HepG2 (cell line): ENCODE results near the gene ARMH3. TPM values are rescaled to one million over a fixed set of nuclear protein-coding genes. Genes with fewer than 3 reads are reported as not detected.

Source experiments
- AKAP8 ChIP-seq: sonication (generic); formaldehyde crosslinking; IDR thresholded peaks from 2 replicates; pipeline ENCODE4 v1.5.1; 2020; ENCODE audit warnings: mild to moderate bottlenecking, missing genetic modification reagents
- BRF2 ChIP-seq: sonication (generic); formaldehyde crosslinking; IDR thresholded peaks from 2 replicates; pipeline ENCODE4 v1.8.1; 2022; ENCODE audit warnings: mild to moderate bottlenecking, missing genetic modification reagents
- ERF ChIP-seq: IDR thresholded peaks from 2 replicates; pipeline ENCODE4 v1.6.1; 2018; ENCODE audit warnings: missing biosample characterization, missing genetic modification reagents
- HNF1A ChIP-seq, 2 experiments: sonication (generic) in 1 of 2; formaldehyde crosslinking in 1 of 2; IDR thresholded peaks; 2 replicates each; pipeline versions ENCODE4 v1.4.0 to v1.6.1; 2016 to 2020; ENCODE audit warnings: borderline replicate concordance in 1 of 2, low read depth in 1 of 2, mild to moderate bottlenecking in 1 of 2, missing genetic modification reagents in 1 of 2
- HOXD1 ChIP-seq: sonication (generic); formaldehyde crosslinking; IDR thresholded peaks from 2 replicates; pipeline ENCODE4 v1.5.0; 2020; ENCODE audit warnings: missing genetic modification reagents
- IRF1 ChIP-seq: sonication (generic); formaldehyde crosslinking; IDR thresholded peaks from 2 replicates; pipeline ENCODE4 v1.4.0; 2020; ENCODE audit warnings: low read depth, mild to moderate bottlenecking, missing genetic modification reagents
- IRX3 ChIP-seq: sonication (generic); formaldehyde crosslinking; IDR thresholded peaks from 2 replicates; pipeline ENCODE4 v1.8.1; 2023; ENCODE audit warnings: mild to moderate bottlenecking, low read depth, missing genetic modification reagents, borderline replicate concordance
- ZBTB4 ChIP-seq: sonication (generic); formaldehyde crosslinking; IDR thresholded peaks from 2 replicates; pipeline ENCODE4 v1.4.0; 2020; ENCODE audit warnings: missing genetic modification reagents, mild to moderate bottlenecking, borderline replicate concordance
- ZNF121 ChIP-seq: sonication (generic); formaldehyde crosslinking; IDR thresholded peaks from 2 replicates; pipeline ENCODE4 v1.5.0; 2020; ENCODE audit warnings: mild to moderate bottlenecking, missing genetic modification reagents
- ZNF18 ChIP-seq: sonication (generic); formaldehyde crosslinking; IDR thresholded peaks from 2 replicates; pipeline ENCODE4 v1.8.0; 2022; ENCODE audit warnings: mild to moderate bottlenecking, missing genetic modification reagents; ENCODE audit not compliant: insufficient replicate concordance
- ZNF414 ChIP-seq: sonication (generic); formaldehyde crosslinking; IDR thresholded peaks from 2 replicates; pipeline ENCODE4 v1.5.0; 2020; ENCODE audit warnings: missing genetic modification reagents
- ZNF430 ChIP-seq: sonication (generic); formaldehyde crosslinking; IDR thresholded peaks from 2 replicates; pipeline ENCODE4 v1.9.0; 2021; ENCODE audit warnings: mild to moderate bottlenecking, missing genetic modification reagents
- polyA plus RNA-seq, 8 experiments: library from polyadenylated mRNA; depleted of rRNA in 3 of 8; stranded (reverse) in 7 of 8; unstranded in 1 of 8; fragments of >200 nt; fragmentation: Illumina TruSeq in 4 of 8; extraction: Trizol in 4 of 8; gene quantifications; 2 replicates each; pipeline versions ENCODE4 v1.2.1 to v1.2.3, GENCODE V29; 2011 to 2016; ENCODE audit warnings: low read depth in 4 of 8, missing spikeins in 1 of 8, mixed read lengths in 1 of 8; ENCODE audit not compliant: insufficient read depth in 1 of 8
- total RNA-seq, 5 experiments: library from RNA; depleted of rRNA; stranded (reverse); fragments of >200 nt; fragmentation: Illumina TruSeq; extraction: Trizol; gene quantifications; 2 replicates each; pipeline ENCODE4 v1.2.3, GENCODE V29; 2016; ENCODE audit warnings: low read depth in 1 of 5
- TF ChIP-seq, protein P1 (sequence below): sonication (generic); formaldehyde crosslinking; IDR thresholded peaks from 2 replicates; pipeline ENCODE4 v1.4.0; 2020; ENCODE audit warnings: missing genetic modification reagents

ARMH3 gene
- total and polyA plus RNA-seq, 2 of the 13 experiments (the other 11 are each of a cell fraction or from before 2014, with no cell fraction given): 8.4 to 16.9 TPM

DNA sequence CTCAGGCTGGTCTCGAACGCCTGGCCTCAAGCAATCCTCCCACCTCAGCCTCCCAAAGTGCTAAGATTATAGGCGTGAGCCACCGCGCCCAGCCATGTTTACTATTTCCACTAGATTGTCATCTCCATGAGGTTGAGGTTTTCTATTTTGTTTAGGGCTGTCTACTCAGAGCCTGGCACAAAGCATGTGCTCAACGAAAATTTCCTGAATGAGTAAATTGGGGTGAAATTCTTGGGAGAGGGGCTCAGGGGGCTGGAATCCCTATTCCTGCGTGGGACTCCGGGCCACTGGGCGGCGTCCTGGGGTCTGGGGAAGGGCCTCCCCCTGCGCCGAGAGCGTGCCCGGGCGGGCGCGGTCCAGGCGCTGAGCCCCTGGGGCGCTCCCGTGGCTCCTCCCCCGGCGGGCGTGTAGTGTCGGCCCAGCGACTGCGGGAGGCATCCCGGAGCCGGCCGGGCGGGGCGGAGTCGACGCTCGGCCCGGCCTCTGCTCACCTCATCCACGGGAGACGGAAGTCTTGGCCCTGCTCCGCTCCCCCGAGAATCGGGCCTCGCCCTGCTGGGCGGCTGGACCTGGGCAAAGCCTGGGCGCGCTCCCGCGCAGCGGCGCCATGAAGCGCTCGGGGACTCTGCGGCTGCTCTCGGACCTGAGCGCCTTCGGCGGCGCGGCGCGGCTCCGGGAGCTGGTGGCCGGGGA lies 9.0 kb upstream of the ARMH3 start, which contains the start of gene HPS6 (continued):
- TF ChIP-seq IRF1 (CRISPR knock-in tag) (no peak), HNF1A (IDR thresholded peaks at IDR 0.05; ENCODE audit: low read depth) (no peak), HNF1A (CRISPR knock-in tag; IDR thresholded peaks at IDR 0.05; ENCODE audit: borderline replicate concordance) (peak; percentile 30; the same call in 1 of the 2 replicates), AKAP8 (CRISPR knock-in tag) (no peak; the same call in 1 of the 2 replicates), IRX3 (peak; percentile 34; the same call in 1 of the 2 replicates), ZBTB4 (no peak), ZNF121 (CRISPR knock-in tag) (no peak), ERF (CRISPR knock-in tag) (peak; percentile 56), ZNF430 (CRISPR knock-in tag) (no peak), ZNF414 (CRISPR knock-in tag) (no peak), HOXD1 (CRISPR knock-in tag) (peak; percentile 35; the same call in 1 of the 2 replicates), BRF2 (CRISPR knock-in tag) (0 out of 2 replicates have a peak, but pooled peaks have one; percentile 58), ZNF18 (CRISPR knock-in tag) (peak; percentile 81)
- TF ChIP-seq, protein P1, sequence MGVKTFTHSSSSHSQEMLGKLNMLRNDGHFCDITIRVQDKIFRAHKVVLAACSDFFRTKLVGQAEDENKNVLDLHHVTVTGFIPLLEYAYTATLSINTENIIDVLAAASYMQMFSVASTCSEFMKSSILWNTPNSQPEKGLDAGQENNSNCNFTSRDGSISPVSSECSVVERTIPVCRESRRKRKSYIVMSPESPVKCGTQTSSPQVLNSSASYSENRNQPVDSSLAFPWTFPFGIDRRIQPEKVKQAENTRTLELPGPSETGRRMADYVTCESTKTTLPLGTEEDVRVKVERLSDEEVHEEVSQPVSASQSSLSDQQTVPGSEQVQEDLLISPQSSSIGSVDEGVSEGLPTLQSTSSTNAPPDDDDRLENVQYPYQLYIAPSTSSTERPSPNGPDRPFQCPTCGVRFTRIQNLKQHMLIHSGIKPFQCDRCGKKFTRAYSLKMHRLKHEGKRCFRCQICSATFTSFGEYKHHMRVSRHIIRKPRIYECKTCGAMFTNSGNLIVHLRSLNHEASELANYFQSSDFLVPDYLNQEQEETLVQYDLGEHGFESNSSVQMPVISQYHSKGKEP (CRISPR knock-in tag): 0 out of 2 replicates have a peak, but pooled peaks have one; percentile 20
